ENCODE measurements around the gene CRB1. TPM values are rescaled to one million over a fixed set of nuclear protein-coding genes. Genes with fewer than 3 reads are reported as not detected.
A peak's percentile ranks its signal among the peaks of the same experiment; 100 is the strongest.

Gene CRB1
- total RNA-seq, 1 donor: under 0.01 TPM

DNA sequence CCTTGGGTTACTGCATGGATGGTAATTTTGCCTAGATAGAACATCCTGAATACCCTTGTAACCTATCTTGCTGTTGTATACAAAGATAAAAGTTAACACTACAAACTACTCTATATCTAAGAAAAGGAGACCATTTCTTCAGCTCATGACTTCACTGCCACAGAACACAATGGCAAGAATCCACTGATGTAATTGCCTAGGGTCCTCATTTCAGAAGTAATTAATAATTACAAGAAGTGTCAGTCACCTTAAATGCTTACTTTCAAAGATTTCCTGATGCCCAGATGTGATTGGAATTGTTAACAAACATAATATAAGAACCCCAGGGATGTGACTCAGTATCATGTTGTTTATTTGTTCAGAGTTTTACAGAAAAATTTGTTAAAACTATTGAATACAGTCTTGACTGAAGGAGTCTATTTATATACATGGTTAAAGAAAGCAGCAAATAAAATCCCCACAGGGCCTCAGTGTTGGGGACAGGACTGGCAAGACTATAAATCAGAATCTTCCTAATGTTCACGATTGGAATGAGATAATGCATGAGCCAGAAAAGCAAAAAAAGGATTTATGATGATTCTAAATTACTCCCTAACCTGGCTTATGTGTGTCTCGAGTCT lies 83.9 kb downstream of the CRB1 start:
- TF ChIP-seq, protein P1, sequence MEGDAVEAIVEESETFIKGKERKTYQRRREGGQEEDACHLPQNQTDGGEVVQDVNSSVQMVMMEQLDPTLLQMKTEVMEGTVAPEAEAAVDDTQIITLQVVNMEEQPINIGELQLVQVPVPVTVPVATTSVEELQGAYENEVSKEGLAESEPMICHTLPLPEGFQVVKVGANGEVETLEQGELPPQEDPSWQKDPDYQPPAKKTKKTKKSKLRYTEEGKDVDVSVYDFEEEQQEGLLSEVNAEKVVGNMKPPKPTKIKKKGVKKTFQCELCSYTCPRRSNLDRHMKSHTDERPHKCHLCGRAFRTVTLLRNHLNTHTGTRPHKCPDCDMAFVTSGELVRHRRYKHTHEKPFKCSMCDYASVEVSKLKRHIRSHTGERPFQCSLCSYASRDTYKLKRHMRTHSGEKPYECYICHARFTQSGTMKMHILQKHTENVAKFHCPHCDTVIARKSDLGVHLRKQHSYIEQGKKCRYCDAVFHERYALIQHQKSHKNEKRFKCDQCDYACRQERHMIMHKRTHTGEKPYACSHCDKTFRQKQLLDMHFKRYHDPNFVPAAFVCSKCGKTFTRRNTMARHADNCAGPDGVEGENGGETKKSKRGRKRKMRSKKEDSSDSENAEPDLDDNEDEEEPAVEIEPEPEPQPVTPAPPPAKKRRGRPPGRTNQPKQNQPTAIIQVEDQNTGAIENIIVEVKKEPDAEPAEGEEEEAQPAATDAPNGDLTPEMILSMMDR (IDR thresholded peaks at IDR 0.05; ENCODE audit: insufficient read depth, low read depth, low read length): no peak
- peak; percentile 16 for DNase-seq (ENCODE audit: low read depth)

GRCh38 chr1:197355248-197355995 lies 87.4 kb downstream of the CRB1 start:
- TF ChIP-seq, protein P1 (IDR thresholded peaks at IDR 0.05; ENCODE audit: insufficient read depth, low read depth, low read length): no peak
- DNase-seq (ENCODE audit: low read depth): no peak
- no peak overlapping the region for H3K4me3 ChIP-seq (ENCODE audit: low read depth, low read length)

More for the DNA sequence above, 83.9 kb downstream of the CRB1 start:
- no peak overlapping the region for H3K4me3 ChIP-seq (ENCODE audit: low read depth, low read length)

DNA sequence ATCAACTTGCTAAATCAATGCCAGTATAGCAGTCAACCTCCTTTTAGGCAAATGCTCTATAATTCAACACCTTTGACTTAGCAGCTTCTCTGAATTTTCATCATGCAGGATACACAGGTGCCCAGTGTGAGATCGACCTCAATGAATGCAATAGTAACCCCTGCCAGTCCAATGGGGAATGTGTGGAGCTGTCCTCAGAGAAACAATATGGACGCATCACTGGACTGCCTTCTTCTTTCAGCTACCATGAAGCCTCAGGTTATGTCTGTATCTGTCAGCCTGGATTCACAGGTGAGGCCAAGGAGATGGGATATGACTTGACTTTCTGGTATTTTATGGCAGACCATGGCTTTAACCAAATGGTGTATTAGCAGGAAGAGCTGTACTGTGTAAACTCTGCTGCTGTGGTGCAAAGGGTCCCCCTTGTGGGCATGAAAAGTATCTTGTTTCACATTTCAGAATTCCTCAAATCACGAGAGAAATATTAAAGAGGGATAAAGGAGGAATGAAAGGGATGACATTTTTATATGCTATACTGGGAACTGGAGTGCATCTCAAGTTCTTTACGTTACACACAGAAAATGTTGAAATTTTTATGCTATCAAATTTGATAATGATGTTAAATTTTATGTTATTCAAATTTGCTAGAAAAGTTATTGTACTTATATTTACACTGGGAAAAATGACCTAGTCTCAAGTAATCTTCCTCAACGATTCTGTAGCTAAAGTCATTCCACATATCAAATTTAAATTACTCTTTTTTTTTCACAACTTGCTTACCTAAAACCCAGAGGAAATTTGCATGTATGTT lies 88.9 kb downstream of the CRB1 start:
- H3K4me3 ChIP-seq (ENCODE audit: low read depth, low read length): no peak overlapping the region
- peak; percentile 64 for DNase-seq (ENCODE audit: low read depth)
- TF ChIP-seq, protein P1 (IDR thresholded peaks at IDR 0.05; ENCODE audit: insufficient read depth, low read depth, low read length): peak; percentile 80

- DNase-seq (ENCODE audit: low read depth): no peak
- TF ChIP-seq, protein P1 (IDR thresholded peaks at IDR 0.05; ENCODE audit: insufficient read depth, low read depth, low read length): no peak
- H3K4me3 ChIP-seq (ENCODE audit: low read depth, low read length): no peak overlapping the region
These were observed 90.9 kb downstream of the CRB1 start for GRCh38 chr1:197358959-197359358.

DNA sequence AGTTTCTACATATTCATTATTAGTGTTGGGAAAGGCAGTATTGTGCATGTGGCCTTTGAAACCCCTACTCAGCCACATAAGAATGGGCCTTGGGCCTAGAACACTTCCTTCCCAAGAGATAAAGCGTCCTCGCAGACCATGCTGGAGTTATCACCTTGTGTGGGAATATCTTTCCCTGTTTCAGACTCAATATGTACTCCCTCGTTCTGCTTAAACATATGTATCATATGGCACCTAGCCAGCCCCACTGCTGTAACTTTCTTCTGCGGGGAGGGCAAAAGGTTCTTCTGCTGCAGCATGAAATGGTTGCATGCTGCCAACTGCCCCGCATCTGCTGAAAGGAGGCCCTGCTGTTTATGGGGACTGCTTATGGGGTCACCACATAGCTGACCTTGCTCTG lies 92.0 kb downstream of the CRB1 start:
- TF ChIP-seq, protein P1 (IDR thresholded peaks at IDR 0.05; ENCODE audit: insufficient read depth, low read depth, low read length): no peak
- no peak for DNase-seq (ENCODE audit: low read depth)
- H3K4me3 ChIP-seq (ENCODE audit: low read depth, low read length): no peak overlapping the region

- no peak for DNase-seq (ENCODE audit: low read depth)
- TF ChIP-seq, protein P1 (IDR thresholded peaks at IDR 0.05; ENCODE audit: insufficient read depth, low read depth, low read length): no peak
- no peak overlapping the region for H3K4me3 ChIP-seq (ENCODE audit: low read depth, low read length)
These were observed 94.8 kb downstream of the CRB1 start for GRCh38 chr1:197362871-197363270.
